G401.6 (cell line): ENCODE data around the gene TNFRSF18.

Experiments
- FAIRE-seq: peaks from 2 replicates; lab custom pipeline; 2012; peaks lifted over from hg19 to GRCh38; lab: Jason Lieb, UNC

TNFRSF18 gene

GRCh38 chr1:1211541-1212441 is 5.4 kb upstream of the TNFRSF18 start:
- no peak for FAIRE-seq

GRCh38 chr1:1210726-1211540 is 4.5 kb upstream of the TNFRSF18 start:
- no peak for FAIRE-seq

GRCh38 chr1:1208713-1209433 is 2.5 kb upstream of the TNFRSF18 start:
- no peak for FAIRE-seq

- no peak for FAIRE-seq
Measured at GRCh38 chr1:1207571-1207892, 1.1 kb upstream of the TNFRSF18 start.

- FAIRE-seq: no peak
Measured at GRCh38 chr1:1206966-1207531, 657 bp upstream of the TNFRSF18 start.

GRCh38 chr1:1205769-1206375 is 520 bp downstream of the TNFRSF18 start:
- no peak for FAIRE-seq

- FAIRE-seq: no peak
Measured at GRCh38 chr1:1204998-1205768, 1.2 kb downstream of the TNFRSF18 start.

- FAIRE-seq: no peak
Measured at GRCh38 chr1:1204425-1204920, 1.9 kb downstream of the TNFRSF18 start.

GRCh38 chr1:1203561-1204424 is 2.6 kb downstream of the TNFRSF18 start:
- FAIRE-seq: no peak

GRCh38 chr1:1202831-1203560 is 3.4 kb downstream of the TNFRSF18 start:
- no peak for FAIRE-seq

GRCh38 chr1:1200876-1201810 is 5.2 kb downstream of the TNFRSF18 start:
- no peak for FAIRE-seq

GRCh38 chr1:1199961-1200875 is 6.2 kb downstream of the TNFRSF18 start:
- FAIRE-seq: no peak

- FAIRE-seq: no peak
Measured at GRCh38 chr1:1199141-1199960, 7.0 kb downstream of the TNFRSF18 start.

- FAIRE-seq: no peak
Measured at GRCh38 chr1:1198423-1199140, 7.8 kb downstream of the TNFRSF18 start.
